Kasumi-1 (cell line): ENCODE results near the gene KCNJ2.

Experiments
- DNase-seq, 2 experiments: peaks; one replicate each; lab custom pipeline; 2025; lab: John Stamatoyannopoulos, UW

KCNJ2 gene

GRCh38 chr17:70168977-70169708 is at the start of gene KCNJ2:
Gene KCNJ2 (plus strand): TSS chr17:70169532. CDS start chr17:70175040, 5,508 bp downstream.
- peak; percentile 70 to 76 for DNase-seq

GRCh38 chr17:70119545-70119944 is 49.8 kb upstream of the KCNJ2 start:
- DNase-seq: no peak

GRCh38 chr17:70119983-70120382 is 49.3 kb upstream of the KCNJ2 start:
- DNase-seq: no peak

- DNase-seq: no peak
These were observed 48.9 kb upstream of the KCNJ2 start for GRCh38 chr17:70120425-70120824.

GRCh38 chr17:70121126-70121525 is 48.2 kb upstream of the KCNJ2 start:
- DNase-seq: no peak

- no peak for DNase-seq
These were observed 46.1 kb upstream of the KCNJ2 start for GRCh38 chr17:70123193-70123592.

- no peak for DNase-seq
These were observed 44.6 kb upstream of the KCNJ2 start for GRCh38 chr17:70124723-70125122.

- no peak for DNase-seq
These were observed 42.0 kb upstream of the KCNJ2 start for GRCh38 chr17:70127221-70127873.

- no peak for DNase-seq
These were observed 40.5 kb upstream of the KCNJ2 start for GRCh38 chr17:70128727-70129238.

GRCh38 chr17:70130289-70130688 is 39.0 kb upstream of the KCNJ2 start:
- no peak for DNase-seq

GRCh38 chr17:70132505-70132904 is 36.8 kb upstream of the KCNJ2 start:
- DNase-seq: no peak

GRCh38 chr17:70134042-70134441 is 35.3 kb upstream of the KCNJ2 start:
- no peak for DNase-seq

- DNase-seq: no peak
These were observed 34.6 kb upstream of the KCNJ2 start for GRCh38 chr17:70134777-70135176.

GRCh38 chr17:70136131-70136530 is 33.2 kb upstream of the KCNJ2 start:
- DNase-seq: no peak

GRCh38 chr17:70137451-70138230 is 31.7 kb upstream of the KCNJ2 start:
- no peak for DNase-seq

GRCh38 chr17:70138291-70138865 is 31.0 kb upstream of the KCNJ2 start:
- no peak for DNase-seq

GRCh38 chr17:70139449-70139993 is 29.8 kb upstream of the KCNJ2 start:
- no peak for DNase-seq

GRCh38 chr17:70144260-70144846 is 25.0 kb upstream of the KCNJ2 start:
- DNase-seq: peak; percentile 16 to 33

- no peak for DNase-seq
These were observed 16.1 kb upstream of the KCNJ2 start for GRCh38 chr17:70153210-70153609.

GRCh38 chr17:70157151-70157550 is 12.2 kb upstream of the KCNJ2 start:
- DNase-seq: no peak

- DNase-seq: no peak
These were observed 11.2 kb upstream of the KCNJ2 start for GRCh38 chr17:70158180-70158579.

- DNase-seq: no peak
These were observed 10.7 kb upstream of the KCNJ2 start for GRCh38 chr17:70158591-70158990.
